Caco-2 (cell line): ENCODE results near the gene RTBDN. TPM values are rescaled to one million over a fixed set of nuclear protein-coding genes. Genes with fewer than 3 reads are reported as not detected.
"Not testable (repeated sequence)": the region's sequence is repeated elsewhere in the genome, so short reads cannot be mapped to it uniquely, and the experiment has no call there.

Source experiments
- BruUV-seq: library from RNA; stranded (reverse); fragments of 400-500 nt; replicated peaks from 2 replicates; lab custom pipeline; 2021; lab: Mats Ljungman, UMichigan
- CTCF ChIA-PET: fragments of 300-600 bp; sonication (Branson Sonifier 250); formaldehyde crosslinking; loops from one replicate; lab custom pipeline; 2022; ENCODE audit warnings: antibody characterized with exemption; lab: Charles Lee
- POLR2A ChIA-PET: fragments of 300-600 bp; sonication (Branson Sonifier 250); formaldehyde crosslinking; loops from one replicate; lab custom pipeline; 2022; ENCODE audit warnings: antibody characterized with exemption; lab: Charles Lee
- DNase-seq, 2 experiments: peaks; one replicate each; pipeline versions ENCODE4 v3.0.0 to v3.0.0-alpha.2; 2020 to 2022
- H3K27me3 ChIP-seq: replicated peaks from 2 replicates; pipeline ENCODE4 v1.6.0; 2011; ENCODE audit warnings: low read length; ENCODE audit not compliant: control insufficient read depth, insufficient read depth
- H3K36me3 ChIP-seq: 2 replicates; pipeline ENCODE4 v1.5.1; 2011; ENCODE audit warnings: low read length; ENCODE audit not compliant: control insufficient read depth, insufficient read depth
- H3K4me1 ChIP-seq: fragments of 250-450 bp; sonication (Bioruptor Pico); 2 replicates; pipeline ENCODE4 v1.5.1; 2020; ENCODE audit warnings: mild to moderate bottlenecking
- H3K4me3 ChIP-seq: 2 replicates; pipeline ENCODE4 v1.5.1; 2011; ENCODE audit warnings: low read depth, mild to moderate bottlenecking, control low read depth, low read length
- H3K9me3 ChIP-seq: fragments of 250-450 bp; sonication (Bioruptor Pico); 2 replicates; pipeline ENCODE4 v1.5.1; 2020; ENCODE audit warnings: mild to moderate bottlenecking, moderate library complexity
- H3K27ac Mint-ChIP-seq: one replicate; pipeline ENCODE4 v1.8.0; 2022; ENCODE audit warnings: mixed read lengths; ENCODE audit not compliant: unreplicated experiment
- H3K27me3 Mint-ChIP-seq: one replicate; pipeline ENCODE4 v1.8.0; 2022; ENCODE audit warnings: mixed read lengths; ENCODE audit not compliant: insufficient read depth, unreplicated experiment
- H3K36me3 Mint-ChIP-seq: one replicate; pipeline ENCODE4 v1.8.0; 2022; ENCODE audit warnings: mild to moderate bottlenecking, mixed read lengths; ENCODE audit not compliant: insufficient read depth, unreplicated experiment
- H3K4me1 Mint-ChIP-seq: one replicate; pipeline ENCODE4 v1.8.0; 2022; ENCODE audit warnings: low read depth, mixed read lengths; ENCODE audit not compliant: unreplicated experiment
- H3K4me3 Mint-ChIP-seq: one replicate; pipeline ENCODE4 v1.8.0; 2022; ENCODE audit warnings: mild to moderate bottlenecking, moderate library complexity, mixed read lengths; ENCODE audit not compliant: unreplicated experiment
- H3K9me3 Mint-ChIP-seq: one replicate; pipeline ENCODE4 v1.8.0; 2022; ENCODE audit warnings: mixed read lengths; ENCODE audit not compliant: unreplicated experiment
- CTCF ChIP-seq, 2 experiments: fragments of 200-600 bp in 1 of 2; IDR thresholded peaks; 1 replicate in 1 of 2; 2 replicates in 1 of 2; pipeline versions ENCODE4 v1.5.1 to v1.8.0; 2011 to 2022; ENCODE audit warnings: antibody characterized with exemption in 1 of 2, control low read depth in 1 of 2, inconsistent platforms in 1 of 2, low read depth in 1 of 2, low read length in 1 of 2, mild to moderate bottlenecking in 1 of 2, moderate library complexity in 1 of 2; ENCODE audit not compliant: insufficient read depth in 1 of 2, severe bottlenecking in 1 of 2, unreplicated experiment in 1 of 2
- intact Hi-C: fragments of 100-400 bp; cut with micrococcal nuclease; formaldehyde crosslinking; loops from one replicate; pipeline ENCODE4 v1.10.0; 2022; ENCODE audit not compliant: unreplicated experiment
- total RNA-seq: library from RNA; stranded (reverse); gene quantifications from 2 replicates; pipeline ENCODE4 v1.2.3, GENCODE V29; 2022

Gene RTBDN
- total RNA-seq, 1 experiment from 2014 or later = not detected

GRCh38 chr19:12817188-12817587 lies 17.2 kb downstream of the RTBDN start:
- H3K9me3 Mint-ChIP-seq, H3K4me3 Mint-ChIP-seq, H3K27me3 Mint-ChIP-seq, H3K36me3 Mint-ChIP-seq, BruUV-seq, intact Hi-C loops, H3K9me3 ChIP-seq, H3K4me3 ChIP-seq, H3K4me1 ChIP-seq, DNase-seq, POLR2A ChIA-PET, H3K27me3 ChIP-seq, H3K27ac Mint-ChIP-seq, H3K36me3 ChIP-seq, H3K4me1 Mint-ChIP-seq: not testable (repeated sequence)
- CTCF ChIA-PET = interaction anchor here (0.6 kb wide), 1 partner anchor 26 kb away, joined by 3 read pairs; the partner anchor contains the start of gene JUNB

- intact Hi-C loops = no loop called here
- H3K27ac Mint-ChIP-seq = no peak overlapping the region
Measured at GRCh38 chr19:12815088-12815487, 19.3 kb downstream of the RTBDN start.

GRCh38 chr19:12806242-12807081 lies 27.9 kb downstream of the RTBDN start, which contains the start of gene RNASEH2A:
RNASEH2A (plus strand) TSS chr19:12806584; CDS start chr19:12806674, 90 bp downstream.
- POLR2A ChIA-PET = interaction anchor here (0.5 to 1.5 kb wide), 8 partner anchors 15 to 1834 kb away, joined by 3 to 10 read pairs (median 3); partner anchors contain the start of genes GET3 and JUNB
- H3K36me3 ChIP-seq = no peaks in the 10 kb centered on the region; the same call in 1 of the 2 replicates
- peaks cover 8% of the 10 kb centered on the region; the same call in 1 of the 2 replicates for H3K4me1 ChIP-seq
- H3K9me3 ChIP-seq = no peaks in the 10 kb centered on the region
- DNase-seq = peak; percentile 84 to 90
- Mint-ChIP-seq H3K27ac (peak within 1 kb of the TSS; percentile 84), H3K4me3 (peak within 1 kb of the TSS; percentile 99), H3K9me3 (no peaks in the 10 kb centered on the region), H3K36me3 (peaks cover 18% of the 10 kb centered on the region), H3K27me3 (no peaks in the 10 kb centered on the region), H3K4me1 (peaks cover 7% of the 10 kb centered on the region)
- no TSS peak for BruUV-seq
- intact Hi-C loops = no loop called here
- no peaks in the 10 kb centered on the region for H3K27me3 ChIP-seq
- no peak for TF ChIP-seq CTCF (IDR thresholded peaks at IDR 0.05; ENCODE audit: insufficient read depth in 1 of 2, low read depth in 1 of 2, low read length in 1 of 2, severe bottlenecking in 1 of 2, unreplicated experiment in 1 of 2)
- CTCF ChIA-PET = interaction anchor here (0.7 to 1.3 kb wide), 5 partner anchors 14 to 84 kb away, joined by 3 to 4 read pairs (median 3); partner anchors contain the start of gene GCDH
- peak within 1 kb of the TSS; percentile 73 for H3K4me3 ChIP-seq

More at GRCh38 chr19:12815088-12815487, 19.3 kb downstream of the RTBDN start:
- Histone ChIP-seq H3K4me1 (no peaks in the 10 kb centered on the region), H3K9me3 (no peaks in the 10 kb centered on the region), H3K36me3 (no peaks in the 10 kb centered on the region; the same call in 1 of the 2 replicates), H3K27me3 (no peaks in the 10 kb centered on the region), H3K4me3 (no peak overlapping the region)
- DNase-seq = no peak
- H3K36me3 Mint-ChIP-seq = no peaks in the 10 kb centered on the region
- H3K27me3 Mint-ChIP-seq = no peaks in the 10 kb centered on the region
- CTCF ChIA-PET = interaction anchor here (0.6 to 0.7 kb wide), 2 partner anchors 552 to 1119 kb away, joined by 3 to 5 read pairs; no protein-coding TSS in a partner anchor
- H3K4me3 Mint-ChIP-seq = no peak overlapping the region
- BruUV-seq = no TSS peak
- no peaks in the 10 kb centered on the region for H3K9me3 Mint-ChIP-seq
- no peak for TF ChIP-seq CTCF (IDR thresholded peaks at IDR 0.05; ENCODE audit: insufficient read depth in 1 of 2, low read depth in 1 of 2, low read length in 1 of 2, severe bottlenecking in 1 of 2, unreplicated experiment in 1 of 2)
- no peaks in the 10 kb centered on the region for H3K4me1 Mint-ChIP-seq
- POLR2A ChIA-PET = interaction anchor here (0.5 to 0.6 kb wide), 2 partner anchors 40 to 1690 kb away, joined by 4 to 5 read pairs; no protein-coding TSS in a partner anchor
